Peyer's patch (tissue), 4 donors: ENCODE data around the gene MARCHF10.

Experiments
- POLR2A ChIP-seq, 2 donors: fragments of 450-650 bp; IDR thresholded peaks; one replicate each; pipeline ENCODE4 v1.5.1; 2017; ENCODE audit warnings: antibody characterized with exemption in 2 of 2, mild to moderate bottlenecking in 2 of 2, moderate library complexity in 2 of 2
- TF ChIP-seq, protein P1 (sequence below), 6 experiments: fragments of 450-650 bp in 4 of 6; fragments of 200-600 bp in 2 of 6; sonication (generic) in 1 of 6; IDR thresholded peaks; one replicate each; pipeline ENCODE4 v1.5.1; 2017 to 2019; ENCODE audit warnings: antibody characterized with exemption in 6 of 6, mild to moderate bottlenecking in 3 of 6, moderate library complexity in 1 of 6

- TF ChIP-seq, protein P1, sequence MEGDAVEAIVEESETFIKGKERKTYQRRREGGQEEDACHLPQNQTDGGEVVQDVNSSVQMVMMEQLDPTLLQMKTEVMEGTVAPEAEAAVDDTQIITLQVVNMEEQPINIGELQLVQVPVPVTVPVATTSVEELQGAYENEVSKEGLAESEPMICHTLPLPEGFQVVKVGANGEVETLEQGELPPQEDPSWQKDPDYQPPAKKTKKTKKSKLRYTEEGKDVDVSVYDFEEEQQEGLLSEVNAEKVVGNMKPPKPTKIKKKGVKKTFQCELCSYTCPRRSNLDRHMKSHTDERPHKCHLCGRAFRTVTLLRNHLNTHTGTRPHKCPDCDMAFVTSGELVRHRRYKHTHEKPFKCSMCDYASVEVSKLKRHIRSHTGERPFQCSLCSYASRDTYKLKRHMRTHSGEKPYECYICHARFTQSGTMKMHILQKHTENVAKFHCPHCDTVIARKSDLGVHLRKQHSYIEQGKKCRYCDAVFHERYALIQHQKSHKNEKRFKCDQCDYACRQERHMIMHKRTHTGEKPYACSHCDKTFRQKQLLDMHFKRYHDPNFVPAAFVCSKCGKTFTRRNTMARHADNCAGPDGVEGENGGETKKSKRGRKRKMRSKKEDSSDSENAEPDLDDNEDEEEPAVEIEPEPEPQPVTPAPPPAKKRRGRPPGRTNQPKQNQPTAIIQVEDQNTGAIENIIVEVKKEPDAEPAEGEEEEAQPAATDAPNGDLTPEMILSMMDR (IDR thresholded peaks at IDR 0.05) = no peak
- no peak for TF ChIP-seq POLR2A (IDR thresholded peaks at IDR 0.05)
Measured at GRCh38 chr17:62786646-62787045, 21.5 kb downstream of the MARCHF10 start.
